H1 (cell line): ENCODE measurements around the gene PBX1. TPM values are rescaled to one million over a fixed set of nuclear protein-coding genes. Genes with fewer than 3 reads are reported as not detected.

Source experiments
- HDAC2 ChIP-seq, 2 experiments: fragments of 300-600 bp in 1 of 2; sonication (generic) in 1 of 2; IDR thresholded peaks; 2 replicates each; pipeline ENCODE4 v1.6.1; 2011 to 2012; ENCODE audit warnings: low read depth in 2 of 2, low read length in 2 of 2, mild to moderate bottlenecking in 2 of 2, moderate library complexity in 2 of 2, borderline replicate concordance in 1 of 2, inconsistent platforms in 1 of 2
- JUND ChIP-seq: IDR thresholded peaks from 2 replicates; pipeline ENCODE4 v1.6.1; 2011; ENCODE audit warnings: mild to moderate bottlenecking, improper control_type of control experiment, low read length
- PHF8 ChIP-seq: fragments of 200-600 bp; sonication (generic); conservative IDR thresholded peaks from 2 replicates; pipeline ENCODE4 v1.7.1; 2012; ENCODE audit warnings: low read depth, mild to moderate bottlenecking, inconsistent platforms, low read length, moderate library complexity
- POLR2AphosphoS5 ChIP-seq: IDR thresholded peaks from 2 replicates; pipeline ENCODE4 v1.6.1; 2011; ENCODE audit warnings: low read depth, low read length
- RBBP5 ChIP-seq: IDR thresholded peaks from 2 replicates; pipeline ENCODE4 v1.7.1; 2012; ENCODE audit warnings: low read depth, mild to moderate bottlenecking, inconsistent platforms, low read length, moderate library complexity, borderline replicate concordance
- TAF1 ChIP-seq: IDR thresholded peaks from 2 replicates; pipeline ENCODE4 v1.6.1; 2011; ENCODE audit warnings: mild to moderate bottlenecking, low read depth, low read length
- polyA plus RNA-seq, 7 experiments: library from polyadenylated mRNA; depleted of rRNA in 3 of 7; stranded (reverse) in 5 of 7; unstranded in 2 of 7; fragments of >200 nt in 5 of 7; fragments of 200-250 nt in 2 of 7; gene quantifications; 1 replicate in 5 of 7; 2 replicates in 1 of 7; 4 replicates in 1 of 7; pipeline versions ENCODE4 v1.2.1 to v1.2.3, GENCODE V29; 2011 to 2013; ENCODE audit warnings: missing spikeins in 2 of 7, mixed read lengths in 2 of 7
- total RNA-seq: library from RNA; stranded (reverse); fragmentation: NEBNext Ultra II Directional; extraction: Animal tissue kit (Norgen Biotek cat#: 25700); gene quantifications from 2 replicates; pipeline ENCODE4 v1.2.1, GENCODE V29; 2021
- TF ChIP-seq, protein P1 (sequence below), 3 experiments: IDR thresholded peaks; 1 replicate in 2 of 3; 2 replicates in 1 of 3; pipeline versions ENCODE4 v1.5.1 to v1.6.1; 2011; ENCODE audit warnings: low read length in 3 of 3, mild to moderate bottlenecking in 3 of 3, inconsistent platforms in 2 of 3, low read depth in 1 of 3, moderate library complexity in 1 of 3; ENCODE audit not compliant: insufficient read depth in 1 of 3; ENCODE audit errors: control extremely low read depth in 1 of 3
- TF ChIP-seq, protein P2 (sequence below): IDR thresholded peaks from 2 replicates; pipeline ENCODE4 v1.6.1; 2012; ENCODE audit warnings: inconsistent platforms

PBX1 gene
- total and polyA plus RNA-seq, 2 of the 8 experiments (the other 6 are each of a cell fraction or from before 2014, with no cell fraction given) = 87.4 to 124 TPM

DNA sequence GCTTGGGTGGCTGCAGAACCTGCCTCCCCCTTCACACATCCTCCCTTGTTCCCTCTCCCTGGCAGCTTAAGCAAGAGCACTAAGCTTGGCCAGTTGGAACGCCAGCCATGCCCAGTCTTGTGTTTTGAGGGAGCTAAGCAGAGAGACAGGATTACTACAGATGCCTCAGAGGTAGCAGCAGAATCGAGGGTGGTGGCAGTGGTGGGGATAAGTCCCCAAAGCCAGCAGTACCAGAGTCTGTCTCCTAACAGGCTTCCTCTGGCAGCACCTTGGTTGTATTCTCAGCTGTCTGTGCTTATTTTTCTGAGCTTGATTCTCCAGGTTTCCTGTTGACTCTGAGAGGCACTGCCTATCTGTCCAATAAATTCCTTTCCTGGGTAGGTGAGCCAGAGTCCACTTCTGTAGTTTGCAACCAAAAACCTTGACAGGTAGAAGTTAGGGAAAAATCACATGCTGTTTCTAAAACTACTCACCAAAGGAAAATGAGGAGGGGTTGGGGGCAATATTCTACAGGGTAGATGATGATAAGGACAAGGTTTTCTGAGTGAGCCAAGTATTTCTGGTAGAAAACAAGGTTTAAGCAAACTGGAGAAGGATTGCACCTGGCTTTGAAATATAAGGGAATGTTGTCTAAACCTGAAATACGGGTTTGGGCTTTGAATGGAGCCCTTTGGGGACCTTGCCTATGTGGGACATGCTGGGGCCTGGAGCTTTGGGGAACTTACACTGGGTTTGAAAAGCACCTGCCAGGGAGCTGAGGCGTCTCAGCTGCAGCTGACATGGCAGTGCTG, 100.8 kb downstream of the PBX1 start (continued):
- TF ChIP-seq TAF1 = no peak
- TF ChIP-seq RBBP5 = peak; percentile 88; the same call in 1 of the 2 replicates
- peak; percentile 28; the same call in 1 of the 2 replicates for TF ChIP-seq POLR2AphosphoS5
- TF ChIP-seq PHF8 = no peak
- no peak for TF ChIP-seq HDAC2 (IDR thresholded peaks at IDR 0.05; ENCODE audit: borderline replicate concordance in 1 of 2, low read depth in 2 of 2, low read length in 2 of 2)
- TF ChIP-seq, protein P1, sequence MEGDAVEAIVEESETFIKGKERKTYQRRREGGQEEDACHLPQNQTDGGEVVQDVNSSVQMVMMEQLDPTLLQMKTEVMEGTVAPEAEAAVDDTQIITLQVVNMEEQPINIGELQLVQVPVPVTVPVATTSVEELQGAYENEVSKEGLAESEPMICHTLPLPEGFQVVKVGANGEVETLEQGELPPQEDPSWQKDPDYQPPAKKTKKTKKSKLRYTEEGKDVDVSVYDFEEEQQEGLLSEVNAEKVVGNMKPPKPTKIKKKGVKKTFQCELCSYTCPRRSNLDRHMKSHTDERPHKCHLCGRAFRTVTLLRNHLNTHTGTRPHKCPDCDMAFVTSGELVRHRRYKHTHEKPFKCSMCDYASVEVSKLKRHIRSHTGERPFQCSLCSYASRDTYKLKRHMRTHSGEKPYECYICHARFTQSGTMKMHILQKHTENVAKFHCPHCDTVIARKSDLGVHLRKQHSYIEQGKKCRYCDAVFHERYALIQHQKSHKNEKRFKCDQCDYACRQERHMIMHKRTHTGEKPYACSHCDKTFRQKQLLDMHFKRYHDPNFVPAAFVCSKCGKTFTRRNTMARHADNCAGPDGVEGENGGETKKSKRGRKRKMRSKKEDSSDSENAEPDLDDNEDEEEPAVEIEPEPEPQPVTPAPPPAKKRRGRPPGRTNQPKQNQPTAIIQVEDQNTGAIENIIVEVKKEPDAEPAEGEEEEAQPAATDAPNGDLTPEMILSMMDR (IDR thresholded peaks at IDR 0.05; ENCODE audit: control extremely low read depth in 1 of 3, insufficient read depth in 1 of 3, low read depth in 1 of 3, low read length in 3 of 3) = no peak
- TF ChIP-seq, protein P2, sequence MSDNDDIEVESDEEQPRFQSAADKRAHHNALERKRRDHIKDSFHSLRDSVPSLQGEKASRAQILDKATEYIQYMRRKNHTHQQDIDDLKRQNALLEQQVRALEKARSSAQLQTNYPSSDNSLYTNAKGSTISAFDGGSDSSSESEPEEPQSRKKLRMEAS = peak; percentile 31; the same call in 1 of the 2 replicates
- no peak for TF ChIP-seq JUND
